ENCODE measurements around the gene ANTXR1.
A peak's percentile ranks its signal among the peaks of the same experiment; 100 is the strongest.

Gene ANTXR1

GRCh38 chr2:69134306-69134945 is 121.4 kb downstream of the ANTXR1 start:
- no peak for DNase-seq (ENCODE audit: low read depth)

GRCh38 chr2:69138247-69138772 is 125.3 kb downstream of the ANTXR1 start:
- DNase-seq (ENCODE audit: low read depth): peak; percentile 34

GRCh38 chr2:69138793-69139459 is 125.9 kb downstream of the ANTXR1 start:
- DNase-seq (ENCODE audit: low read depth): peak; percentile 65

- DNase-seq (ENCODE audit: low read depth): no peak
Measured at GRCh38 chr2:69139778-69140670, 127.0 kb downstream of the ANTXR1 start.

- no peak for DNase-seq (ENCODE audit: low read depth)
Measured at GRCh38 chr2:69141061-69141460, 128.1 kb downstream of the ANTXR1 start.

GRCh38 chr2:69143748-69144360 is 130.9 kb downstream of the ANTXR1 start:
- DNase-seq (ENCODE audit: low read depth): no peak

GRCh38 chr2:69145204-69145603 is 132.2 kb downstream of the ANTXR1 start:
- no peak for DNase-seq (ENCODE audit: low read depth)

GRCh38 chr2:69147841-69148533 is 135.0 kb downstream of the ANTXR1 start:
- no peak for DNase-seq (ENCODE audit: low read depth)

GRCh38 chr2:69149631-69150215 is 136.7 kb downstream of the ANTXR1 start:
- no peak for DNase-seq (ENCODE audit: low read depth)

- no peak for DNase-seq (ENCODE audit: low read depth)
Measured at GRCh38 chr2:69151931-69152330, 139.0 kb downstream of the ANTXR1 start.

- DNase-seq (ENCODE audit: low read depth): no peak
Measured at GRCh38 chr2:69152847-69153583, 140.0 kb downstream of the ANTXR1 start.

- peak; percentile 59 for DNase-seq (ENCODE audit: low read depth)
Measured at GRCh38 chr2:69154106-69154505, 141.1 kb downstream of the ANTXR1 start.

GRCh38 chr2:69156624-69157023 is 143.6 kb downstream of the ANTXR1 start:
- no peak for DNase-seq (ENCODE audit: low read depth)

- DNase-seq (ENCODE audit: low read depth): no peak
Measured at GRCh38 chr2:69157441-69157840, 144.5 kb downstream of the ANTXR1 start.

GRCh38 chr2:69159986-69160385 is 147.0 kb downstream of the ANTXR1 start:
- DNase-seq (ENCODE audit: low read depth): no peak

- DNase-seq (ENCODE audit: low read depth): no peak
Measured at GRCh38 chr2:69162057-69162456, 149.1 kb downstream of the ANTXR1 start.

GRCh38 chr2:69163109-69163508 is 150.1 kb downstream of the ANTXR1 start:
- peak; percentile 47 for DNase-seq (ENCODE audit: low read depth)

- DNase-seq (ENCODE audit: low read depth): no peak
Measured at GRCh38 chr2:69163556-69163955, 150.6 kb downstream of the ANTXR1 start.

GRCh38 chr2:69164061-69164778 is 151.2 kb downstream of the ANTXR1 start:
- no peak for DNase-seq (ENCODE audit: low read depth)

Measured in fibroblast of the conjunctiva (primary cell).